Stimulated activated CD4-positive, alpha-beta T cell treated with anti-CD3 and anti-CD28 coated beads, Interleukin-4, amount 100 ng/mL, for 48 hours (primary cell): ENCODE data around the gene PHOSPHO2.

Experiments used
- DNase-seq, 2 donors: peaks; one replicate each; pipeline ENCODE4 v3.0.0-alpha.2; 2020; ENCODE audit warnings: low read depth in 2 of 2

Gene PHOSPHO2

DNA sequence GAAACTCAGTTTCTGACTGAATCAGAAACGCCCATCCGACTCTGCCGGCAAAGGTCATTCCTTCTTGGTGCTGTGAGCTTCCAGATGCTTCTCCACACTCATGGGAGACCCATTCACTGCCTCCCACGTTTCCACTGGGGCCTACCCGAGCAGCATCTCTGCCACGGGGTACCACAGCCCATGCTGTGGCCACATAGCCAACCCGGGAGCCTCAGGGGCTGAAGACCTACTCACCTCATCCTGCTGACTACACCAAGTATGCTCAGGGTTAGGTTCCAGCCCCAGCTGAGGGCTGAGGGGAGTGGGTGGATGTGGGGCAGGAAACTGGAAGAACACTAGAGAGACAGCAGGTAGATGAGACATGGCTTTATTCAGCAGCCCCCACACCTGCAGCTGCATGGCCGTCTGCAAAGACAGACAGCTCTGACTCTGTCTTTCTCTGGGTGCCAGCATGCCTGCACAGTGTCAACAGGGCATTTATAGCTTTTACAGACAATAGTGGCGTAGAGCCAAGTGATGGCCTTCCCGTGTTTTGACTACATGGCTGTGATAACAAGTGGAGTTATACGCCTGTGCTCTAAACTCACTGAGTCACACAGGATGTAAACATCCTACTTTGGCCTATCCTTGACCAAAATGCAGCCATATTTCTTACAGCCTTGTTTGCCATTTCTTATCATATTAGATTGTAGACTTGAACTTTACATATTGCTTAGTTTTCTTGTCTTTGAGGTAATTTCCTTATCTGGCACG, 22.8 kb downstream of the PHOSPHO2 start:
- no peak for DNase-seq

DNA sequence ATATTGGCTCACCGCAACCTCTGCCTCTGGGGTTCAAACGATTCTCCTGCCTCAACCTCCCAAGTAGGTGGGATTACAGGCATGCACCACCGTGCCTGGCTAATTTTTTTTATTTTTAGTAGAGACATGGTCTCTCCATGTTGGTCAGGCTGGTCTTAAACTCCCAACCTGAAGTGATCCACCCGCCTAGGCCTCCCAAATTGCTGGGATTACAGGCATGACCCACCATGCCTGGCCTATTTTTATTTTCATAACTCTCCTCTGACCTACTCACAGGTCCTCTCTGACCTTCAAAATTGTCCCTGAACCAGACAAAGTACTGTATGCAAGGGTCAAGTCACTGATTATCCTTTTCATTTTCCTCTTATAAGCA, 23.4 kb downstream of the PHOSPHO2 start:
- DNase-seq = no peak

DNA sequence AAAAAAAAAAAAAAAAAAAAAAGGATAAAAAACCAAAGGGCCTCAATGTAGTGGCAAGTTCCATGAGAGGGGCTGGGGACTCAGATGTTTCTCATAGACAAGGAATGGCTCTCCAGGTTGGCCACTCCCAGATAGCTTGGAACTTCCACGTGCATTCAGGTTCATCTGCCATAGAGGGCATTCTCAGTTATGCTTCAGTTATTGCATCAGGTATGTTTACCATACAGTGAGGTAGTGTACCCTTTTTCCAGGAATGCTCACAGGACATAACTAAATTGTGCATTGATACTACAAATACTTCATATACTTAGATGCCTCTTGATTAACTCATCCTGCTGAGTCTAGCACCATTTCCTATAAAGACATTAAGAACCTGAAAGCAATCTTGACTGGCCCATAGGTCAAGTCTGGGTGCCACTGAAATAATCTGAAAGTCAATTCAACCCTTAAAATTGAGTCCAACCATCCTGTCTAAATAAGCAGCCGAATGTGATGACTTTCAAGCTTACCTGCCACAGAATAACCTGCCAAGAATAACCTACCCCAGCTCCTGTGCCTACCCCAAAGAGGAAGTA, 24.7 kb downstream of the PHOSPHO2 start:
- DNase-seq = no peak

DNA sequence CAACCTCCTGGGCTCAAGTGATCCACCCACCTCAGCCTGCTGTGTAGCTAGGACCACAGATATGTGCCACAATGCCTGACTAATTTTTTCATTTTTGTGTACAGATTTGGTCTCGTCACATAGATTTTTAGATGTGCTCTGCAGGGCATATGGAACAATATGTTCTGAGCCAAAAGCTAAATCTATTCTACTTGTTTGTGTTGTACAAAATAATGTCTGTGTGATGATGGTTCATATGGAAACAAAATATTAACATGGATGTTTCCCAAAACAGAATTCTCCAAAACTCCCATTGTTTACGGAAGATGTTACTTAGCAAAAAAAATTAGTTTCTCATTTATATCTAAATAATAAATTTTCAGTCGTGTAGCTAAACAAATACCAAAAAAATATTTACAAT, 26.7 kb downstream of the PHOSPHO2 start:
- DNase-seq = no peak

DNA sequence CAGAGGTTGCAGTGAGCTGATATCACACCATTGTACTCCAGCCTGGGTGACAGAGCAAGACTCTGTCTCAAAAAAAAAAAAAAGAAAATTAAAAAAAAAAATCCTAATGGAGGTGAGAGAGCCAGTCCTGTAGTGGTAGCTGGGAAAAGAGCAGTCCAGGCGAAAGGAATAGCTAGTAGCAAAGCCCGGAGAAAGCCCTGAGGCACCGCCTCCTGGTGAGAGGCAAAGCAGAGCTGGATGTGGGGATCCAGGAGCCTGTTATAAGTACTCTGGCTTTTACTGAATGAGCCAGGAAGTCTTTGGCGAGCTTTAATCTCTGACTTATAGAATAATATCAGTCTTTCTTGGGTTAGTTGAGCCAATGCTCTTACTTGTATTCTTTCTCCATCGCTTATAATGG, 32.8 kb downstream of the PHOSPHO2 start:
- DNase-seq = no peak

DNA sequence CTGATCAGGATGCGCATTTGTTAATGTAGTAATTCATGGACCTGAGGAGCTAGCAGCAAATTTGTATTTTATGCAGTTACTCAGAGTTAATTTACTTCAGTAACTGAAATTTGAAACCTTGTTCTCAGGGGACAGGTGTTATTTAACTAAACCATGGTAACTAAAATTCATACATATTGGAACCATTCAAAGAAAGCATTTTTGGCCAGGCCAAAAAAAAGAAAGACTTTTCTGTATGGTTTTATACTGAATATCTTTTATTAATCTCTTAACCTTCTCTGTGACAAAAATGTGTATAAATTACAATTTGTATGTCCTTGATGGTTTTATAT, 35.0 kb downstream of the PHOSPHO2 start:
- no peak for DNase-seq

DNA sequence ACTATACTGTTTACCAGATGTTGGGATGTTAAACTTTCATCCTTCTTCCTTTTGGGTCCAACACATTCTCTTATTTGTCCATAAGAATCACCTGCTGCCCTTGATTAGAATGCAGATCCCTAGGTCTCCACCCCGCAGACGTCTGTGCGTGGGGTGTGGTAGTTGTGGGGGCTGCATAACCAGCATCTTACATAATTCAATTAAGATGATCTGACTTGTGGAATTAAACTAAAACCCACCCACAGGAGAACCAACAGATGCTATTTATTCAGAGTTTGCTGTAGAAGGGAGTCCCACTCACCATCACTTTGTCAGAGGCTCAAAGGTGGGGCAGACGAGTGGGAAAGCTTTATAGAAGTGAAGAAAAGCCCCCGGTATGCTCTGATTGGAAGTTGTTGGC, 37.8 kb downstream of the PHOSPHO2 start:
- no peak for DNase-seq

DNA sequence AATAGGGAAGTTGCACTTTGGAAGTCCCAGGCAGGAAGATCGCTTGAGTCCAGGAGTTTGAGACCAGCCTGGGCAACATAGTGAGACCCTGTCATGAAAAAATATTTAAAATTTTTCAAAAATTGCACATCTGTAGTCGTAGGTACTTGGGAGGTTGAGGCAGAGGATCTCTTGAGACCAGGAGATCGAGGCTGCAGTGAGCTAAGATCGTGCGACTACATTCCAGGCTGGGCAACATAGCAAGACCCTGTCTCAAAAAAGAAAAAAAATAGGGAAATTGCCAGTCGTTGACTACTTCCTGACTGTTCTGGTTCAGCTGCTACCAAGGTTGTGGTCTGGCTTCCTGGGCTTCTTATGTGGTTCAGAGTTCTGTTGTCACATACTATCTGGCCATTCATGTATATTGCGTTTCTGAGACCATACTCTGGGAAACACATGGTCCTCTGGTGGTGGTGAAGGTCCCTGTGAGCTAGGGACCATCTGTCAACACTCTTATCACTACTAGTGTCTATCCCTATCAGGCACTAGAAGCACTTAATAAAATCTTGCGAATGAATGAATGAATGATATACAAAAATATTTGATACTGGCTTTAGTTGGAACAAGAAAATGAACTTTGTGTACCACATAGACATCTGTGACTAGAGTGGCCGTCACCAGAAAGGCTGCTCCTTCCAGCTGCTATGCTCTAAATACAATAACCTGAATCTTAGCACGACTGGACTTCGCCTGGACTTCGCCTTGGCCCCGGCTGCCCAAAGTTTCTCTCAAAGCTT, 38.5 kb downstream of the PHOSPHO2 start:
- no peak for DNase-seq

DNA sequence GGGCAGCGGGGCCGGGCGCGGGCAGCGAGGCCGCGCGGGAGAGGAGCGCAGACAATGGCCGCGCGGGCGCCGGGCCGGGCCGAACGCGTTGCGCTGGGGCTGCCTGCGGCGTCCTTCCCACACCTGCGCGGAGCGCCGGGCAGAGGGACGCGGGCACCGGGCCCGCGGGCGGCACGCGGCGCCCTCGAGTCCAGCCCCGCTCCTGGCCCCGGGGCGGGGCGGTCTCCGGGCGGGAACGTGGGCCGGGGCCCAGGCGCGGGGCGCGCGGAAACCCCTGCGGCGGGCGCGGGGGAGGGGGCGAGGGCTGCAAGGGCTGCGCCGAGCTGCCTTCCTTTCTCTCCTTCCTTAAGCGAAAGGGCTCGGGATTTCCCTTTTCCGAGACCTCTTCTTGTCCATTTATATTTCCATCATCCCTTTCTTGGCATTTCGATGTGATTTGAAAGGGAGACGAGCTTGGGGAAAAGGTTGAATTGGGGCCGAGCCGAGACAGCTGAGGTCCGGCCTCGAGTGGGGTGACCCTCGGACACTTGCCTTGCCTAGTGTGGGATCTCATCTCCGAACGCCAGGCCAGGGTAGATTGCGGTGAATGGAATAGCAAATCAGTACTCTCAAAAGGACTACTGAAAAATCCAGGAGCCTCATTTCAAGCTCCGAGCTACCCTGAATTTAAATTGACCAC, 40.0 kb downstream of the PHOSPHO2 start:
- peak in 1 of 2 donors; percentile 7 for DNase-seq

DNA sequence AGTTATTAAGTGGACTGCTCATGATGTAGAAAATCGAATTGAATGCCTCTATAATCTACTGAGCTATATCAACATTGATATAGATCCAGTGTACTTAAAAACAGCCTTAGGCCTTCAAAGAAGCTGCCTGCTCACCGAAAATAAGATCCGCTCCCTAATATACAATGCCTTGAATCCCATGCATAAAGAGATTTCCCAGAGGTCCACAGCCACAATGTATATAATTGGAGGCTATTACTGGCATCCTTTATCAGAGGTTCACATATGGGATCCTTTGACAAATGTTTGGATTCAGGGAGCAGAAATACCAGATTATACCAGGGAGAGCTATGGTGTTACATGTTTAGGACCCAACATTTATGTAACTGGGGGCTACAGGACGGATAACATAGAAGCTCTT, 41.4 kb downstream of the PHOSPHO2 start:
- DNase-seq = no peak

DNA sequence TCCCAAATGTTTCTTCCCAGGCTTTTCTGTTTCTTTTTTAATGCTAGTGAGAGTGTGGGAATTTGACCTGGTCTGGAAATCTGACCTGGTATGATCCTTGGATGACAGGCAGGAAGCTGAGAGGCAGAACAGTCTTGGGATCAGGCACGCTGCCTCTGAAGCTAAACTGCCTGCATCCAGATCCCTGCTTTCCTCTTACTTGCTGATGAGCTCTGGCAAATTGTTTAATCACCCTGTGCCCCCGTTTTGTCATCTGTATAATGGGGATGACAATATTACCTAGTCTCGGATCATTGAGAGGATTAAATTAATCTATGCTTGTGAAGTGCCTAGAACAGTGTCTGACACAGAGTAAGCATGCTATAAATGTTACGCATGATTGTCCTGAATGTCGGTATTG, 42.6 kb downstream of the PHOSPHO2 start:
- DNase-seq = no peak

DNA sequence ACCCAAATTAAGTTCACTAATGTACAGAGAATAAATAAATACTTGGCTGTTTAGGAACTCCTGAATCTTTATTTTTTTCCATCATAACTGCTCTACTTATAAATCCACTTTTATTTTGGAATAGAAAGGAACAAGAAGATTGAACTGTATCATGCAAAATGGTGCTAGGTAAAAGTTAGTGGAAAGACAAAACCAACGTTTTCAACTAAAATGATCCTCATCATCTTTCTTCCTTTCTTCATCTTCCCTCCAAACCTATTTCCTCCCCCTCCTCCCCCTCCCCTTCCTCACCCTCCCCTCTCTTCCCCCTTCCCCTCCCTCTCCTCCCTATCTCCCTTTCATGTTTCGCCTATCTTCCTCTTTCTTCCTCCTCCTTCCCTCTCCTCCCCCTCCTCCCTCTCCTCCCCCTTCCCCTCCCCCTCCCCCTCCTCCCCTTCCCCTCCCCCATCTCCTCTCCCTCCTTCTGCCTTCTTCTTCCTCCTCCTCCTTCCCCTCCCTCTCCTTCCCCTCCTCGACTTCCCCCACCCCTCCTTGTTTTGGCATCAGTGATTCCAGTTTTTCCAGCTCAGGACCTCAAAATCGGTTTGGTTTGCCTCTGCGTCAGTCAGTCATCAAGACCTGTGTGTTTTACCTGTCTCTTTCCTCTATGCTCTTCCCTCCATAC, 44.4 kb downstream of the PHOSPHO2 start:
- DNase-seq = no peak

DNA sequence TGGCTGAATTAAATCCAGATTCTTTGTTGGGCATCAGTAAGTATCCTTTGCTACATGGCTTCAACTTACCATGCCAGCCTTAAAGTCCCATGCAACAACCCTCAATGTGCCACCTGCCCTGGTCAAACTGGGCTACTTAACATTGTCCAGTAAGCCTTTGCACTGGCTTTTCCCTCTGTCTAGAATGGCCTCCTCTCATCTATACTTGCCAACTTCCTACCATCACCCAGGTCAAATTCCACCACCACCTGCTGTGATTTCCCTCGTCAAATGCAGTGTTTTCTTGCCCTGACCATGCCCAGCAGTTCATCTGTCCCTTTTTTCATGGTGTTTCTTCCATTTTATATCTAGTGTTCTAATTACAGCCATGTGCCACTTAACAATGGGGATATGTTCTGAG, 45.1 kb downstream of the PHOSPHO2 start:
- no peak for DNase-seq

DNA sequence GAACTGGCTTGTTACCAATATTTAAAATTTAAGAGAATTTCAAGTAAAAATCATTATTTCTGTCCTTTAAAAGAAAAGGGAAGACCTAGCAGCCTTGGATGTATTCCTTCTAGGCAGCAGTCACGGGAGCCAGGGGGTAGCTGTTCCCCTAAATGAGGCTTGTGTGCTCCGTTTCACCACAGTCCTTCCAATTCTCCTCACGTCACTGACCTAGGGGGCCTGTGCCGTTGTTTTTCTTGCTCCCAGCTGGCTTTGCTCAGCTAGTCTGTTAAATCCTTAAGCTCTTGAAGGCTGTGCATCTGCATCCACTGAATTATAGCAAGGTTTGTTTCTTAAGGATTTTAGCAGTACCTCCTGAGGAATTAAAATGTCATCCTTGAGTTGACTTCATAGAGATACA, 49.3 kb downstream of the PHOSPHO2 start:
- DNase-seq = no peak

DNA sequence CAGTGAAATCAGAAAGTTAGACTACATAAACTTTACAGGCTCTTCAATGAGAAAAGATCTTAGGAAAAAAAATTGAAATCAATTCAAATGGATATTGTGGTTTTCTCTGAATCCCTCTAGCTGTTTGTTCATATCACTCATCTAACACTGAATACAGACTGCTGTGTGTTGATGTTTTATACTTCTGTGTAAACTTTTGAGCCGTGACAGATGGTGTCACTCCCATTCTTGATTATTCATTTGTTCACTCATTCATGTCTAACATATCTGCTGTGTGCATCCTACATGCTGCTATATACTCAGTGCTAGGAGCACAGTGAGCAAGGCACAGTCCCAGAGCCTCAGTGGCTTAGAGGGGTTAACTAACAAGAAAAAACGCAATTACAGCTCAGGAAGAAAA, 52.0 kb downstream of the PHOSPHO2 start:
- DNase-seq = no peak

DNA sequence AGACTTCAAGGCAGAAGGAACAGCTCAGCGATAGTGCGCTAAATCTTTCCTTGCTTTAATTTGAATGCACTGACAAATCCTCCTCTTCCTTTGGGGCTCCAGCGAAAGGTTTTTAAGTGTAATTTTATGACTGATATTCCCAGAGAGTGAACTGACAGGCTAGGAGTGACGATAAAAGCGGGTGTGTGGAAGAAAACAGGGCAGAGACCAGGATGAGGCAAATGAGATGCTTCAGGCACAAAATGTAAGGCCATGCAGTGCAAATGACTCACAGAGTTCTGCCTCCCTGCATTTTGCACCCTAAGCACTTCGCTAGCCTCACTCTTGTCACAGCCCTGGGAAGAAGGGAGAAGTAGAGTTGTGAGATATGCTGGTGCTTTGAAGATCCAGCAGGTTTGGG, 54.0 kb downstream of the PHOSPHO2 start:
- DNase-seq = no peak
